MM.1S (cell line): ENCODE results near the gene CNTNAP2.

Experiments
- DNase-seq: peaks from one replicate; pipeline ENCODE4 v3.0.0-alpha.2; 2015
- H2AFZ ChIP-seq: fragments of 300-600 bp; sonication (generic); 2 replicates; pipeline ENCODE4 v1.6.0; 2016; ENCODE audit warnings: antibody characterized with exemption, low read length
- H3F3A ChIP-seq: fragments of 300-600 bp; sonication (generic); 2 replicates; pipeline ENCODE4 v1.6.1; 2016; ENCODE audit warnings: mild to moderate bottlenecking, antibody characterized with exemption, low read length, moderate library complexity, mixed read lengths; ENCODE audit not compliant: insufficient read depth
- H3K27ac ChIP-seq: fragments of 300-600 bp; sonication (generic); 2 replicates; pipeline ENCODE4 v1.5.1; 2016; ENCODE audit warnings: mild to moderate bottlenecking, low read length
- H3K27me3 ChIP-seq: fragments of 300-600 bp; sonication (generic); replicated peaks from 2 replicates; pipeline ENCODE4 v1.6.0; 2016; ENCODE audit warnings: low read length; ENCODE audit not compliant: insufficient read depth
- H3K36me3 ChIP-seq: fragments of 300-600 bp; sonication (generic); replicated peaks from 2 replicates; pipeline ENCODE4 v1.6.1; 2016; ENCODE audit warnings: mild to moderate bottlenecking, low read length, mixed read lengths; ENCODE audit not compliant: insufficient read depth
- H3K4me1 ChIP-seq: fragments of 300-600 bp; sonication (generic); 2 replicates; pipeline ENCODE4 v1.6.1; 2016; ENCODE audit warnings: low read length, mixed read lengths
- H3K4me2 ChIP-seq: fragments of 300-600 bp; sonication (generic); 2 replicates; pipeline ENCODE4 v1.6.0; 2016; ENCODE audit warnings: low read depth, low read length
- H3K4me3 ChIP-seq: fragments of 300-600 bp; sonication (generic); 2 replicates; pipeline ENCODE4 v1.5.1; 2016; ENCODE audit warnings: low read length, mixed read lengths
- H3K79me2 ChIP-seq: fragments of 300-600 bp; sonication (generic); 2 replicates; pipeline ENCODE4 v1.6.1; 2016; ENCODE audit warnings: mixed run types, low read length, mixed read lengths
- H3K9ac ChIP-seq: fragments of 300-600 bp; sonication (generic); 2 replicates; pipeline ENCODE4 v1.6.1; 2016; ENCODE audit warnings: low read length, mixed read lengths
- H3K9me2 ChIP-seq: fragments of 300-600 bp; sonication (generic); replicated peaks from 2 replicates; pipeline ENCODE4 v1.6.1; 2016; ENCODE audit warnings: mild to moderate bottlenecking, low read length, mixed read lengths; ENCODE audit not compliant: insufficient read depth
- H3K9me3 ChIP-seq: fragments of 300-600 bp; sonication (generic); replicated peaks from 2 replicates; pipeline ENCODE4 v1.6.1; 2016; ENCODE audit warnings: mild to moderate bottlenecking, low read length, mixed read lengths; ENCODE audit not compliant: insufficient read depth
- H4K20me1 ChIP-seq: fragments of 300-600 bp; sonication (generic); 2 replicates; pipeline ENCODE4 v1.6.1; 2016; ENCODE audit warnings: mild to moderate bottlenecking, low read length, moderate library complexity, mixed read lengths; ENCODE audit not compliant: insufficient read depth
- CTCF ChIP-seq: fragments of 300-600 bp; sonication (generic); IDR thresholded peaks from 2 replicates; pipeline ENCODE4 v1.5.1; 2016; ENCODE audit warnings: antibody characterized with exemption, low read length, mixed read lengths
- EZH2 ChIP-seq: fragments of 300-600 bp; sonication (generic); optimal IDR thresholded peaks from 2 replicates; pipeline ENCODE3; 2017; ENCODE audit warnings: low read depth, mild to moderate bottlenecking, antibody characterized with exemption, low read length, mixed read lengths
- EZH2phosphoT487 ChIP-seq: fragments of 300-600 bp; sonication (generic); IDR thresholded peaks from 2 replicates; pipeline ENCODE4 v1.6.1; 2018; ENCODE audit warnings: antibody characterized with exemption, low read length

Gene CNTNAP2

DNA sequence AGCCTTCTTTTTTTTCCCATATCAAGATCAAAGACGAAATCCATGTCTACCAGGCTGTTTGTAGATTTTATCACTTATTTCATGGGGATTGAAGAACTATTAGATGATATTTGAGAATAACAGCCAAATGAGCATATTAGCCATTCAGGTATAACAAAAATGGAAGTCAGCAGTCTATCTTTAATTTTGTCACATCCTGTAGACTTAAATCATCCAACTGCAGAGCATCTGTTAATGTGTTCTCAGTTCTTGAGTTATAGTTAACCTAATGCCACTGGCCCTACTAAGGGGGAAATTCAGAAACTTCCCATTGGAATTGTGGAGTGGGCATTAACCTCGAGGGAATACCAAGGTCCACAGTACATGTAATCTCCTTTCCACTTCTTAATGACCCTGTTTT lies 380.1 kb downstream of the CNTNAP2 start:
- no peaks in the 10 kb centered on the region for H3K4me1 ChIP-seq
- DNase-seq, result no peak
- TF ChIP-seq EZH2phosphoT487, result no peak
- H2AFZ ChIP-seq, result no peak overlapping the region
- no peaks in the 10 kb centered on the region for H4K20me1 ChIP-seq
- H3K27ac ChIP-seq, result no peak overlapping the region
- no peak overlapping the region for H3K4me3 ChIP-seq
- H3K79me2 ChIP-seq, result no peaks in the 10 kb centered on the region
- H3K9me2 ChIP-seq, result no peaks in the 10 kb centered on the region
- H3K27me3 ChIP-seq, result no peaks in the 10 kb centered on the region
- H3K4me2 ChIP-seq, result no peak overlapping the region
- no peaks in the 10 kb centered on the region for H3K36me3 ChIP-seq
- no peaks in the 10 kb centered on the region for H3K9me3 ChIP-seq
- H3F3A ChIP-seq, result no peaks in the 10 kb centered on the region
- no peak overlapping the region for H3K9ac ChIP-seq

DNA sequence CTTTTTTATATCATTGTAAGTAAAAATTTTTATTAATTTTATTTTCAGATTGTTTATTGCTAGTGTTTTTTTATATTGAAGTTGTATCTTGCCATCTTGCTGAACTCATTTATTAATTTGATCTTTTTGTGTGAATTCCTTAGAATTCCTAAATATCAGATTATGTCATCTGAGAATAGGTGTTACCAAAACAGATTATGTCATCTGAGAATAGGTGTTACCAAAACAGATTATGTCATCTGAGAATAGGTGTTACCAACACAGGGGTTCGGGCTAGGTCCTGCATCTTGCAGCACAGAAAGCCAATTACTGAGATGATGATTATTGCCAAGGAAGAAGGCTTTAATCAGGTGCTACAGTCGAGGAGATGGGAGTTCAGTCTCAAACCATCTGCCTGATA lies 383.4 kb downstream of the CNTNAP2 start:
- Histone ChIP-seq H3K36me3 (no peaks in the 10 kb centered on the region), H3K9me2 (no peaks in the 10 kb centered on the region), H4K20me1 (no peaks in the 10 kb centered on the region), H3F3A (no peaks in the 10 kb centered on the region), H3K9ac (no peak overlapping the region), H3K4me3 (no peak overlapping the region), H3K4me1 (no peaks in the 10 kb centered on the region), H3K27me3 (no peaks in the 10 kb centered on the region), H3K27ac (no peak overlapping the region), H3K79me2 (no peaks in the 10 kb centered on the region), H3K9me3 (no peaks in the 10 kb centered on the region), H2AFZ (no peak overlapping the region), H3K4me2 (no peak overlapping the region)
- no peak for DNase-seq
- TF ChIP-seq EZH2phosphoT487 (no peak), EZH2 (no peak), CTCF (no peak)

DNA sequence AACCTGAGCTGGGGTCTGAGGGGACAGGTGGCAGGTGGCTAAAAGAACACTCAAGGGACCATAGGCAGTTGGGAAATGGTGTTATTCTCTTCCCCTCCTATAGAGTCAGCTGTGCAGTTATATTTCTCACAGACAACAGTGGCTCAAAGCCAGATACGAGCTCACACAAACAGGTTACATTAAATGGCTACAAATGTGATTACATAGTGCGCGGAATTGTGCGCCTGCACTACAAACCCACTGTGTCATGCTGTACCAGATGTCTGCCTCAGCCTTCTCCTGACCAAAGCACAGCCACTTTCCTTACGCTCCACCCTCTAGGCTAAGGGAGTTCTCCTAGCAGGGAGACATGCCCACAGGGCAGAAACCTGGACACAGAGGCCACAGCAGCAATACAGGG lies 387.2 kb downstream of the CNTNAP2 start:
- no peaks in the 10 kb centered on the region for H4K20me1 ChIP-seq
- H3K4me2 ChIP-seq, result no peak overlapping the region
- H3K4me1 ChIP-seq, result no peaks in the 10 kb centered on the region
- TF ChIP-seq EZH2phosphoT487, result no peak
- no peak for TF ChIP-seq CTCF
- TF ChIP-seq EZH2, result no peak
- H3K9ac ChIP-seq, result no peak overlapping the region
- no peak overlapping the region for H3K27ac ChIP-seq
- no peak for DNase-seq
- H2AFZ ChIP-seq, result no peak overlapping the region
- H3F3A ChIP-seq, result no peaks in the 10 kb centered on the region
- no peaks in the 10 kb centered on the region for H3K9me2 ChIP-seq
- no peak overlapping the region for H3K4me3 ChIP-seq
- no peaks in the 10 kb centered on the region for H3K36me3 ChIP-seq
- no peaks in the 10 kb centered on the region for H3K79me2 ChIP-seq
- H3K9me3 ChIP-seq, result no peaks in the 10 kb centered on the region
- no peaks in the 10 kb centered on the region for H3K27me3 ChIP-seq

DNA sequence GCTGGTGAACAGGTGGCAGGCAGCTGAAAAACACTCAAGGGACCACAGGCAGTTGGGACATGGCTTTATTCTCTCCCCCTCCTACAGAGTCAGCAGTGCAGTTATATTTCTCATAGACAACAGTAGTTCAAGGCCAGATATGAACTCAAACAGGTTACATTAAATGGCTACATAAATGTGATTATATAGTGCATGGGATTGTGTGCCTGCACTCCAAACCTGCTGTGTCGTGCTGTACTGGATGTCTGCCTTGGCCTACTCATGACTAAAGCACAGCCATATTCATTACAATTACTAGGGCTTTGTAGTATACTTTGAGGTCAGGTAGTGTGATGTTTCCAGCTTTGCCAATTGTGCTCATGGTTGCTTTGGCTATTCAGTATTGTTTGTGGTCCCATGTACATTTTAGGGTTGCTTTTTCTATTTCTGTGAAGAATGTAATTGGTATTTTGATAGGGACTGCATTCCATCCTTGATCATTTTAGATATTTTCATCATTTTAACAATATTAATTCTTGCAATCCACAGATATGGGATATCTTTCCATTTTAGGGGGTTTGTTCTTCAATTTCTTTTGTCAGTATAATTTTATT lies 393.6 kb downstream of the CNTNAP2 start:
- Histone ChIP-seq H3K9me2 (no peaks in the 10 kb centered on the region), H3F3A (no peaks in the 10 kb centered on the region), H3K4me3 (no peak overlapping the region), H3K4me1 (no peaks in the 10 kb centered on the region), H4K20me1 (no peaks in the 10 kb centered on the region), H3K9ac (no peak overlapping the region), H3K9me3 (no peaks in the 10 kb centered on the region), H3K79me2 (no peaks in the 10 kb centered on the region), H2AFZ (no peak overlapping the region), H3K27ac (no peak overlapping the region), H3K4me2 (no peak overlapping the region), H3K27me3 (no peaks in the 10 kb centered on the region), H3K36me3 (no peaks in the 10 kb centered on the region)
- TF ChIP-seq EZH2 (no peak), CTCF (no peak), EZH2phosphoT487 (no peak)
- no peak for DNase-seq
